Hematopoietic multipotent progenitor cell treated with erythropoietin and hydrocortisone succinate and interleukin-3 and kit ligand, for 4 days (in vitro differentiated cells): ENCODE data around the gene FAM3D.

Experiments used
- DNase-seq: peaks from one replicate; pipeline ENCODE4 v3.0.0-alpha.2; 2015

Gene FAM3D

DNA sequence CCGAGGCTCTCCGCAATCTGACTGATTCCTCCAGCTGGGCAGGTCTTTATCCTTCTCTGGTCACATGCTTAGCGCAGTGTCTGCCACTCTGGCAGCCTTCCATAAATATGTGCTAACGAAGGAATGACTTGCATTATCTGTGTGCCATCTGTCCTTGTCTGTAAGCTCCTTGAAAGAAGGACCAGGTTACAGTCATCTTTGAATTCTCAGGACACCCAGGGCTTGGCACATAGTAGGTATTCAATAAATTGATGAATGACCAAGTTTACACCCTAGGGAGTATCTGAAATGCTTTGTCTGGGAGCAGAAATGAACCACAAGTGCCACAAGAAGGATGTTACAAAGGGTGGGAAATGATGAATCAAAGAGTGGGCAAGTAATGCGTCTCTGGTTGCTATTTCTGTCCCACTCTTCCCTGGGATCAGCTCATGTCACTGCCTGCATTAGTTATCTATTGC is 16.5 kb upstream of the FAM3D start:
- peak; percentile 66 for DNase-seq

DNA sequence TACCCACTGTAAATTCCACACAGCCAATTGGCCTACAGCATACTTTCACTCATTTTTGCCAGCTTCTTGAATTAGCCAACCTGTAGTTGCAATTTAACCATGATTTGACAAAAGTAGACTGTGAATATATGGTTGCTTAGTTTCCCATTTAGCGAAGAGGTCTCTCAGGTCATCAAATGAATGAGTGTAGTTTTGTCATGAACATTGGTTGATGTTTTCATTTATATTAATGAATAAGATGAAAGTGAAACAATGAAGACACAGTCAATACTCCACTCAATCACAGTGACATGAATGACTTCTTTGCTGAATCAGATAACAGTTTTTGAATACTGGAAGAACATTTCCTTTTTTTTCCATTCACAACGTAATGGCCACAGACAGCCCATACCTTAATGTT is 15.3 kb upstream of the FAM3D start:
- DNase-seq = no peak

DNA sequence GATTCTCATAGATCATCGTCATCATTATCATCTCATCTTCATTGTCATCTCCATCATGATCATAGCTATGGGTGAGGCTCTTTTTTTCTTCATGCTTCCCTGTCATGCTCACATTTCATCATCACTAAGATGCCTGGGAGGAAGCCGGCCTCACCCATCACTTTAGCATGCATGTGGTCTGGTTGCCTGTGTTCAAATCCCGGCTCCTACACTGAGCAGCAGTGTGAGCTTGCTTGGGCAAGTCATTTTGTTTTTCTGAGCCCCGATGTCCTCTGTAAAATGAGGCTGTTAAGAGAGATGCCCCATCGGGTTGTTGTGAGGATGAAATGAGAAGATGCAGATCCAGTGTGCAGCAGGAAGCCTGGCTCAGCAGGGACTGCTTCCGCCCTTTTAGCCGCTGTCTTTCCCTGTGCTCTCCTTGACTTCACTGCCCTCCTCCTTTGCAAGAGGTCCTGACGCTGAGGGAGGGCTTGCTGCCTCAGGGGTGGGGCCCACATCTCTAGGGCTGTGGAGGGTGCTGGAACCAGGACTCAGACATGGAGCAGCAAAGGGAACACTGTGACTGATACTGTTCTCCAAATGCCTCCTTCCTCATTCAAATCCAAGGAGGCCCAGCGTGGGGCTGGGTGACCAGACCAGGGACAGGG is 14.4 kb upstream of the FAM3D start:
- DNase-seq = no peak

DNA sequence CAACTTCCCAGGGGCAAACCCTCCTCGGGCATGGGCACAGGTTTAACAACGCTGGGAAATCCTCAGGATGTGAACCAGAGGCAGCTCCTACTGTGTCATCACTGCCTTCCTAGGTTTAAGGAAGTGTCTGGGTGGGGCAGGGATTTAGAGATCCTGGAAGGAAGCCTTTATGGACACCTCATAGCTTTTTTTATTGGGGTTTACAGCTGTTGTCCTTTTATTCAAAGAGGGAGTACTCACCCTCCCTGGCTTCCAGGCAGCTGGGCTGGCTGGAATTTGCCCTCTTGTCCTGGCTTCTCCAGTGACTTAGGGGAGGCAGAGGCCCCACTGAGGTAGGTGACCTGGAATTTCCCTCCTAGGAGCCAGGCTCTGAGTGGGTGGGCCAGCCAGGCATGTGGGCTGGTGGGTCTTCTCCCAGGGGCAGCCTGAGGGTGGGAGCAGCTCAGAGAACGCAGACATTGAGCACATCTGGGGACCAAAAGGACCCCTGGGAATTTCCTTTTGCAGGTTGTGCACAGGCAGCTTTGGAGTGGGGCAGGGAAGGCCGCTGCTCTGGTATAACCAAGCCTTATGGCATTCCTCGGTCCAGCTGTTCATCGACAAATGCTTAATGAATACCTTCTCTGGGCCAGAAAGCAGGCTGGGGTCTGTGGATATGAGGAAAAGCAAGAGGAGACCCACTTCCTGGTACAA is 13.5 kb upstream of the FAM3D start:
- no peak for DNase-seq

DNA sequence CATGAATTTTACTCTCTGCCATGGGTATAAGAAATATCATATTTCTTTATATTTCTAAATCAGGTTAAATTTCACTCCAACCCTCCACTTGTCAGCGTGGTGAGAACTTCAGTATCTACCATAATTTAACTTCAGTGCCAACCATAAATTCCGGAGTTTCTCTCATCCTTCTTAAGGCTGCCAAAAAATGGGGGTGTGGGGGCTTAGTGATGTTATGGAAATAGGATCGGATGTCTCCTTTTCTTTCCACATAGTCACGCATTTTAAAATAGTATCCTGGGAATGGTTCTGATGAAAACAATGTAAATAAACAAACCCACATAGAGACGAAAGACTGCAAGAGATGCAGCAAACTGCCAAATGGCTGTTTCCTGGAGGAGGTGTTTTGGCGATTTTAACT is 12.9 kb upstream of the FAM3D start:
- no peak for DNase-seq

DNA sequence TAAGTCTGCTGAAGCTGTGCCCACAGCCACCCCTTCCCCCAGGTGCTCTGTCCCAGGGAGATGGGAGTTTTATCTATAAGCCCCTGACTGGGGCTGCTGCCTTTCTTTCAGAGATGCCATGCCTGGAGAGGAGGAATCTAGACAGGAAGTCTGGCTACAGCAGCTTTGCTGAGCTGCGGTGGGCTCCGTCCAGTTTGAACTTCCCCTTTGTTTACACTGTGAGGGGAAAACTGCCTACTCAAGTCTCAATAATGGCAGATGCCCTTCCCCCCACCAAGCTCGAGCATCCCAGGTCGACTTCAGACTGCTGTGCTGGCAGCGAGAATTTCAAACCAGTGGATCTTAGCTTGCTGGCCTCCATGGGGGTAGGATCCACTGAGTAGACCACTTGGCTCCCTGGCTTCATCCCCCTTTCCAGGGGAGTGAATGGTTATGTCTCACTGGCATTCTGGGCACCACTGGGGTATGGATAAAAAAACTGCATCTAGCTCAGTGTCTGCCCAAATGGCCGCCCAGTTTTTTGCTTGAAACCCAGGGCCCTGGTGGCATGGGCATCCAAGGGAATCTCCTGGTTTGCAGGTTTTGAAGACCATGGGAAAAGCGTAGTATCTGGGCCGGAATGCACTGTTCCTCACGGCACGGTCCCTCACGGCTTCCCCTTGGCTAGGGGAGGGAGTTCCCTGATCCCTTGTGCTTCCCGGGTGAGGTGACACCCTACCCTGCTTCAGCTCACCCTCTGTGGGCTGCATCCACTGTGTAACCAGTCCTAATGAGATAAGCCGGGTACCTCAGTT is 11.8 kb upstream of the FAM3D start:
- peak; percentile 80 for DNase-seq

DNA sequence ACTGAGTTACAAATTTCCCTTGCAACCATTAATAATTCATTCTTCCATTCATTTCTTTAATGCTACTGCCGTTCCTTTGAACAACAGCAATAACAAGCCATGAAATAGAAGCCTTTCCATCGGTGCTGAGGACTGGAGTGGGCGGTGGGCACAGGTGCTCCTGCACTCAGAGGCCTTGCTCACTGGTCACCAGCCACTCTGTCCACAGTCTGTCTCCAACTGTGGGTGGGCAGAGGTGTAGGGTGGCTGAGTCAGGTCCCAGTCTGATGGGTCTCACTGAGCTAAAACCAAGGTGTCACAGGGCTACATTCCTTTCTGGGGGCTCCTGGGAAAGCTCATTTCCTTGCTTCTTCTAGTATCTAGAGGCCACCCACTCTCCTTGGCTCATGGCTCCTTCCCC is 6.3 kb upstream of the FAM3D start:
- no peak for DNase-seq

DNA sequence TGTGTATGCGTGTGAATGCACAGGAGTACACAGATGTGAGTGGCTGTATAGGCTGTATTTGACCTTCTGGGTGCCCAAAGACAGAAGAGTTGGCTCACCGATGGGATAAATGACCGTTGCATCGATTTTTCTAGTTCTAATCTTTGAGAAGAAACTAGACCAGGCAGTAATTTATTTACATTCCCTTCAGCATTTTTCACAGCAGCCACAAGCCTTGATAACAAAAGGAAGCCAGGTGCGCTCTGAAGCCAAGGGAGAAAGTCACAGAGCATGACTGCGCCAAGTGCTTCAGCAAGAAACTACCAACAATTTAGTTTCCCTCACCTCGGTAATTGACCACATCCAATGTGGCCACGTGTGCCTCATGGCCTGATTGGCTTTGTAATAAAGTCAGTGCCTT is 5.9 kb upstream of the FAM3D start:
- no peak for DNase-seq

DNA sequence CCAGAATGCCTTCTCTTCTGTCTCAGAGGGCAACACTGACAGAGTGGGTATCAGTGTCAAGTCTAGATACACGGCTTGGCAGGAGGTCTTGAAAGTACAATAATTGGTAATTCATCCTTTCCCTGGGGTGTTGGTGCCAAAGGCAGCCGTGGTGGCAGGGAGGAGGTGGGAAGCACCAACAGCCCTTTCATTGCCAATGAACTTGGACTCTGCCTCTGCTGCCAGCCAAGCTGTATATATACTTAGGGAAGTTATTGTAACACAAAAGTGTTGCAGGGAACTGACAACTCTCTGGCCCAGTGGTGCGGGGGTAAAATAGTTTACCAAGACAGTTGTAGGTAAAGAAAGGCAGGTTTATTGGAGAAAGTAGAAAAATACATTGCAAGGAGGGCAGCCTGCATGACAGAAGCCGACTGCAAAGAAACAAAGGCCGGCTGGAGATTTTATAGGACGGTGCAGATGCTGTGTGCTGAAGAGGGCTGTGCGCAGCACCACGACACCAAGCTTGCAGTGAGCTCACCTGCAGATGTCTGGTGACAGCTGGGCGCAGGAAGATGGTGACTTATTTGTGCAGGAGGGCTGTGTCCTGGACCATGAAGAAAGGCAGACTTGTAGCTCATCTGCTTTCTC is 4.0 kb upstream of the FAM3D start:
- no peak for DNase-seq

DNA sequence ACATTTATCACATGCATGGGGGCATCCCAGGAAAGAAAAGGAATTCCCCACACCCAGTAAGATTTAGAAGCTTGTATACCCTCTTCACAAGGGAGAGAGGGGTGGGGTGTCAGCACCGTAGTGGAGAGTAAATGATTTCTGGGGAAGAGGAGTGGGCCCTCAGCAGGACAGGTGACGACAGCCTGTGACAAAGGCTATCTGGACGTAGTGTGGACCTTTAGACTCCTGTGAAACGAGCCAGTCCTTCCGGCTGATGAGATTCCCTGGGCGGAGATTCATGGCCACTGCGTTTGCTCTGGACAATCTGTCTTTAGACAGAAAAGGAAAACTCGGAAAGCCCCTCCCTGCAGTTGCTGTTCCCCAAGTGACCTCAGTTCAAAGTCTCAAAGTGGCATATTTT is 1.7 kb upstream of the FAM3D start:
- no peak for DNase-seq

DNA sequence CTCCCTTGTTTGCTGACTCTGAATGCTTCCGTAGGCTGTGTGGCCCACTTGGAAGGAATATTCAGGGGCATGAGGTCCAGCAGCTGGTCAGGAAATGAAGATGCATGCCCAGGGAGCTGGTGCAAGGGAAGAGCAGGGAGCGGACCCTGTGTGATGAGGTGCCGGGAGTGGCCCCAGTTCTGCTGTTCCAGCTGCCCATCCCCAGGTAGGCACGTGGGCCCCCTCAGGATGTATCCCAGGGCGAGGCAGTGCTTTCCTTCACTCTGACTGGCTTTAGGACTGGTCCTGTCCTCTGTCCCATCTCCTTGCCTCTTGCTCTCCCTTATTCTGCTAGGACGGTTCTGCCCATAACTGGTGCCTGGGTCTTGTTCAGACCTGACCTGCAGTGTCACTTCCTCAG is 1.1 kb upstream of the FAM3D start:
- DNase-seq = no peak

DNA sequence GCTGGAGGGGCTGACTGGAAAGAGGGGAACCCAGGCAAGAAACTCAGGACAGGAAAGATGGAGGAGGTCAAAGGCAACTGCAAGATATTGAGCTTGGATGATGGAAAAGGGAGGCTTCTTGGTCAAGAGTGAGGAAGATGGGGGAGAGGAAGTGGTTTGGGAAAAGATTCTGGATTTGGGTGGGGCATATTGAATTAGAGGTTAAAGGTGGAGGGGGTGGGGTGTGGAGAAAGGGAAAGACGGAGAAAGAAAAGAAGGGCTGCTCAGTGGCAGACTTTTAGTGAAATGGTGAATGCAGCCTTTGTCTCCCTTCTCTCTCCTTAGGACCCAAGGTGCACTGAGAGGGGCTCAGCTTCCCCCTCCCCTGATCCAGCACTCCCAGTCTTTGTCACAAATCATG is 655 bp upstream of the FAM3D start:
- DNase-seq = no peak

DNA sequence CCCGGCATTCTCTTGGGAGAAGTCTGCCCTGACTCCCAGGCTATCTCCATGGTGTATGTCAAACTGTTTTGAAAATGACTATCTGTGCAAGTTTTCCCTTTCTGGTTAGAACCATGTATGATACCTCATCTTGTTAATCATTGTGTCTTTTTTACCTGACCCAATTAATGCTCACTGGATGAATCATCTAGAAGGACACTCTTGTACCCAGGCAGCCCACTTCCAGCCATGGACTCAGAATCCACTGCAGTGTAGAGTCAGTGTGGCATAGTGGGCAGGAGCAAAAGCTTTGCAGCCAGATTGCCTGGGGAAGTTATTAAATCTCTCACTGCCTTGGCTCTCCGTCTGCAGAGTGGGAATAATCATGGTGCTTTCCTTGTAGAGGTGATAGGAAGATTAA is 1.2 kb downstream of the FAM3D start:
- no peak for DNase-seq

DNA sequence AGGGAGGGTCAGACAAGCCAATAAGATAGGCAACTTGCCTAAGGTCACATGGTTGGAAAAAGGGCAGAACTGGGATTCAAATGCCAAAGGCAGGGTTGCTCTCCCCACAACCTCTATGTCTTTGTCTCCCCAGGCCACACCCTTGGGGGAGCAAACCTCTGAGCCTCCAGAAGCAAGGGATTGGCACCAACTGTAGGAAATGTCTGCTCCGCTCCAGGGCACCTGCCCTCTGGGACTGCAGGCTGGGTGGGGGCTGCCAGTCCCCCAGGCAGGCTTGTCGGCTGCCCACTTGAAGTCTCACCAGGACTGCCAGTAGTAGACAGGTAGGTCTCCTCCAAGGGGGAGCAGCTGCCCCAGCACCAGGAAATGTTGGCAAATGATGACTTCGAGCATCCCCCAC is 2.0 kb downstream of the FAM3D start:
- DNase-seq = no peak

DNA sequence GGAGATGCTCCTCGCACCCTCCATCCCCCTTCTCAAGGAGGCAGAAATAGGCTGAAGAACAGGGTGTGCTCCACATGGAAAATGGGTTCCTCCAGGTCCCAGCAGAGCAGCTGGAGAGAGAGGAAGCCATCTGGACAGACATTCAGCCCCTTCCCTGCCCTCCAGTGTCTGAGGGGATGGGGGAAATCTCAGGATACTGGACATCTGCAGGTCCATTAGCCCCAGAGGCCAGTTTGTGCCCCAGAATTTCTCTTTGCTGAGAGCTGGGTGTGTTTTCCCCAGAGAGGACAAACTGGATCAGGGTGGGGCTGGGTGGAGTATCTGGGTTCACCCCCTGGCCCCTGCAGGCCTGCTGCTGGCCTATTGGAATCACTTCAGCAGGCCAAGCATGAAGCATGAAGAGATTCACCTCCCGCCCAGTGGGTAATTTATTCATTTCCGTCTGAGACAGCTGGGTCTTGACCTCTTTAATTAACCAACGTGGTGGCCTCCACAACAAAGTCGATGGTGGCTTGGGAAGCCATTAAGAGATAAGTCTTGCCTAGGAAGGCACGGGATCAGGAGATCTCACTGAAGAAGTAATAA is 4.6 kb downstream of the FAM3D start:
- DNase-seq = no peak

DNA sequence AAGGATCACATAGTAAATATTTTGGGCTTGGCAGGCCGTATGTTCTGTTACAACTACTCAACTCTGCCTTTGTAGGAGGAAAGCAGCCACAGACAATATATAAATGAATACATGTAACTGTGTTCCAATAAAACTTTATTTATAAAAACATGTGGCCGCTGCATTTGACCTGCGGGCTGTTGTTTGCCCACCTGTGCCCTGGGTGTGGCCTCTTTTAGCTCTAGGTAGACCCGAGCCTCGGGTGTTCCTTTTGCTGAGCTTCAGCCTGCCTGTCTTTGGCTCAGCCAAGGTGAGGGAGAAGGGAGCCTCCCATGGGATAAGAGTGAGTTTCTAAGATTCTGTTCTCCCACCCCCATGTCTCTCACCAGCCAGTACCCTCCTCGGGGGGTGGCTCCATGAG is 5.6 kb downstream of the FAM3D start:
- DNase-seq = no peak

DNA sequence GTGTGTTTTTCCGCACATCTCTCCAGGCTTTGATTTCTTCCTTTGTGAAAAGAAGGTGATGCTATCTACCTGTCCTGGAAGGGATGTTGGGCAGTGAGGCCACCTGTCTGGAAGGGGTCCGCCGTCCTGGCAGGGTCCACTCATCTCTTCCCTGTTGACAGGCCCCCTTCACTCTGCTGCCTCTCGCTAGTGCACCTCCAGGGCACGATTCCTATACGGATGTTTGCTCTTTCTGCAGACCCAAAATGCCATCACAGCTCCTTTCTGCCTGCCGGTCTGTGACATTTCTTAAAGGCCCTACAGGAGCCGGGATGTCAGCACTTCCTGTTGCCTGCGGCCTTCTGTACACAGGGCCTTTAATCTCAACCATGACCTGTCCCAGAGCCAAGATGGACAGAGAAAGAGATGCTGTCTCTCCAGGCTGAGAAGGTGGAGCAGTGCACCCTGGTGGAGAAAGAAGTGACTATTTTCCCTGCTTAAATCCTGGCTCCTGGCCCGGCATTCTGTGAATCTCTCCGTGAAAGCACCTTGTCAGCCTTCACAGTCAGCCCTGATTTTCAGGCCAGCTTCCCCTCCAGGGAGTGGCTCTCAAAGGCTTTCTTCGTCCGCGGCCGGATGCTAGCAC is 7.4 kb downstream of the FAM3D start:
- DNase-seq = no peak

DNA sequence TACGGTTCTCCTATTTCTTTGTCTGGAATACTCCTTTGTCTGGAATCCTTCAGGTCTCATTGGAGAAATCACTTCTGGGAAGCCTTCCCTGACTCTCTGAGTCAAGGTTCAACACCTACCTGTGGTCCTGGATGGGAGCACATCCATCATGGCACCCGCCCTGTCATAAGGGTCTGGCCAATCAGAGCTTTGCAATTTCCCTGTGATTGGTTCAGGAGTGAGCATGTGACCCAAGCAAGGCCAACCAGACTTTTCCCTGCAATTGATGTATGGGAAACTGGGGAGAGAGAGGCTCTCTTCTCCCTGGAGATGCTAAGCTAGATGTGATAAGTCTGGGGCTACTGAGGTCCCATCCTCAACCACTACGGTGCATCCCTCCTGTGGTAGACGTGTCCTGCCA is 8.1 kb downstream of the FAM3D start:
- DNase-seq = no peak

DNA sequence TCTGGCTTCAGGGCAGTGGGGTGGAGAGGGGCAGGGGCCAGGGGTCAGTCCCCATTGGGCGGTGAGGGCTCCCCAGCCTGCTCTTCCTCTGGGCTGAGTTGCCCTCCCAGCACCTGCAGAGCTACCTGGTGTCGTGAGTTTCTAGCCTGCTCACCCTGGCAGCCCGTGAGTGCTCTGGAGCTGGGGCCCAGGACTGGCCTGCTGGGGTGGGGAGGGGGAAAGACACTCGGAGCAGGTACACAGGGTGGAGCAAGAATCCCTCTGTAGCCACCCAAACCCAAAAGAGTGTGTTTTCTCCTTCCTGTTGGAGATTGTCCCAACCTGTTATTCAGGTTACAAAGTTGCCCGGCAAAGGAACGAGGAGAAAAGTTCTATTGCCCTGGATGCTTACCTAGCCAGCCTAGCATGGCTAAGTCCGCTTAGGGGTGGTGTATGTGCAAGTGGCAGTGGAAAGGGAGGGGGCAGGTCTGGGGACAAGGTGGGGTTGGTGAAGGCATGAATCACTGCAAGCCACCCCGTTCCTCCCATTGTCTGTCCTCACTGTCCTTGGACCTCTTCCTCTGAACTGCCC is 8.9 kb downstream of the FAM3D start:
- DNase-seq = no peak

DNA sequence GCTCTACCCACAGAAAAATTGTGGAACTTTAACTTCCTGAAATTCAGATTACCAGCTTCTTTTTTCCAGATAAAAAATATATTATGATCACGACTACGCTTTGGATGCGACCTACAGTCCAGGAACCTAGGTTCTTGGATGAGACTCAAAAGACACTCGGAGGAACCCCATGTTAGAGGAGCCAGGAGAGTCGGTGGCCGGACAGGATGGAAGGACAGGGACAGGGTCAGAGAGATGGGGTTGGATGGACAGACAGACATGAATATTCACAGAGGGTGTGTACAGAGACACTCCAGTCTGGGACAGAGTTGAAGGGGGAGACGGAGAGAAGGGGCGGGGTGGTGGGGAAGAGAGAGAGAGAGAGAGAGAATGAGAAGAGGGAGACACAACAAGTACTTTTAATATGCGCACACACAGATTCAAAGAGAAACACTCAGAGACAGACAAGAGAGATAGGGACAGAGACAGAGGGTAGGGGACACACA is 9.5 kb downstream of the FAM3D start:
- no peak for DNase-seq

DNA sequence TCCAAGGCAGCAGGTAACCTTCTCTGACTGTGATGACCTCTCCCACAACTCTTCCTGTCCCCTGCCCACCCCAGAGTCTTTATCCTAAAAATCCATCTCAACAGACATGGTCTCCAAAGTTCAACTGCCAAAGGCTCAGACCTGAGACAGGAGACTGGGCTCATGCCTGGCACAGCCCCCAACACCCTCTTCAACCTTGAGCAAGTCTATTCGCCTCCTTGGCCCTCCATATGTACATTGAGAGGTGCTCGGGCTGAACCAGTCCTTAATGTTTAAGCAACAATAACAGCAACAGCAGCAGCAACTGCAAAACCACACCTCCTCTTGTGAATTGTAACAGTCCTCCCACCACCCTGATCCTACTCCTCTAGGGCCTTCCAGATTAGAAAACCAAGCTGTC is 9.9 kb downstream of the FAM3D start:
- DNase-seq = no peak

DNA sequence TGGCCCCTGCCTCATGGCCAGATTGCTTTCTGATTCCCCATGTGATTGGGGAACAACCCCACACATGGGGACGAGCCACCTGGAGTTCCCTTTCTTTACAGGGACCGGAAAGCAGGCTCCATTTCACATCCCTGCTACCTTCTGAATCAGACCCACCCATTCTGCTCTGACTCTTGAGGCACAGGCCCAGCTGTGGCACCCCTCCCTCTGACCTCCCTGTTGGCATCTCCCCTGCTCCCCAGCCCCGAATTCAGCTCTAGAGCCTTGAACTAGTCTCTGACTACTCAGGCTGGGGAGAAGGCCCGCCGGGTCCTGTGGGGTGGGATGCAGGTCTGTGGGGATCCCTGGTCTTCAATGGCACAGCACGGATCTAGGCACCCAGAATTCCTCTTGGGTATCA is 12.1 kb downstream of the FAM3D start:
- DNase-seq = no peak
